ENCODE data around the gene ATOX1.
"Not testable (repeated sequence)": the region's sequence is repeated elsewhere in the genome, so short reads cannot be mapped to it uniquely, and the experiment has no call there.

ATOX1 gene, protein sequence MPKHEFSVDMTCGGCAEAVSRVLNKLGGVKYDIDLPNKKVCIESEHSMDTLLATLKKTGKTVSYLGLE

DNA sequence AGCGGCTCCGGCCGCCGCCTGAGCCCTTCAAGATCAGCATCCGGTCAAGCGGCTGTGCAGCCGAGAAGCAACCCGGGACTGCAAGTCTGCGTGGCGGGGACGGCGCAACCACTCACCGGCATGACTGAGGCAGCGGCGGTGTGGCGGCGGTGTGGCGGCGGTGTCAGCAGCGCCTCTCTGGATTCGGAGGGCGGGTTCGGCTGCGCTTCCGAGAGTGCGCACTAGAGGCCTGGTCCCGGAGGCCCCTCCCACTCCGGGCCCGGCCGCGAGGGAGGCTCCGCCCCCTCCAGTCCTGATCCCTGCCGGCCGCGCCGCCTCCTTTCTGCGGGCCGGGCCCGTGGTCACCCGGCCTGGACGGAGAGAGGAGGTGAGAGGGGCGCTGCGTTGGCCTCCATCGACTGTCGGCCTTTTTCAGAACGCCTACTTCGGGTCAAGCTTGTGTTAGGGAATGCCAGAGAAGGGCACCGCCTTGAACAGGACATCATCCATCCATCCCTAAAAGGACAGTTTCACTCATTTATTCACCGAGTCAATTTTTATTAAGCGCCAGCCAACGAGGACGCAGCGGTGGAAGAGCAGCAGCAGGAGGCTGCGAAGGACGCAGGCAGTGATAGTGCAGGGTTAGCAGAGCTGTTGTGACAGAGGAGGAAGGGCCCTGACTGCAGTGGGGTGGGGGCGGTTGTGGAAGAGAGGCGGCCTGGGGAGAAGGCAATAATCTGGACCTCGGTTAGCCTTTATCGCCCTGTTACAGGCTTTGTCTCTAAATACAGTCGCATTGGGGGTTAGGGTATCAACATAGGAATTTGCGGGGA, at the start of gene ATOX1:
ATOX1 (minus strand) TSS at position 202 of the 812 bp plus-strand sequence; CDS start at position 122, 80 bp downstream.
- peak; percentile 81 to 85 for DNase-seq (ENCODE audit: extremely low read depth in 1 of 2, low read depth in 1 of 2)

DNA sequence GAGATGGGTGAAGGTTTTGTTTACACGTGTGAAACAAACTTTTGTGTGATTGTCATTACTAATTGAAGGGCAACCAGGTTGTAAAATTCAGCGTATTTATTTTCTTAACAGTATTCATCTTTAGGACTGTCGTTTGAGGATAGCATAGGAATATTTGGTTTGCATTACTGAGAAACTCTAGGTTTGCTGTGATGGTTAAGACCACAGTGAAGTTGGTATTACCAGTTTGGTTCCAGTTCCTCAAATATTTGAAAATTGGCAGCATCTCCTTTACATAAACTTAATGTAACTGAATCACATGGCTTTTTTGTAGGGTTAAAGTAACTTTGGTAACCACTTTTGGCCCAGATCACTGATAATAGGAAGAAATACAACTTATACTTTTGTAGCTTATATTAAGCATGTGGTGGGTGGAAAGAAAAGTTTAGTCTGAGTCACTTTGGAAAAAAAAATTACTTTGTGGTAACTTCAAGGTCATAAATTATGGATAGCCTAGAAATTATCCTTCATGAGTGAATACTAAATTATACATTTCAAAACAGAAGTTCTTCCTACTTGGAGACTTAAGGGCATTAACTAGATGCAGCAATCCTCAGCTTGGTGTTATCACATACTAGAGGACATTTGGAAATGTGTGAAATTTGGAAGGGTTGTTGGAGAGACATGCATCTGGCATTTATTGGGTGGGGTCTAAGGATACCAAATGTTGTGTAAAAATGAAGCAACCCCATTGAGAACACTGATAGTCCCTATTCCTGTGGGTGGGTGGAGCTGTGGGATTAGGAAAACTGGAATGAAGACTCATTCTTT, 47.2 kb upstream of the ATOX1 start:
- no peak for DNase-seq (ENCODE audit: extremely low read depth in 1 of 2, low read depth in 1 of 2)

DNA sequence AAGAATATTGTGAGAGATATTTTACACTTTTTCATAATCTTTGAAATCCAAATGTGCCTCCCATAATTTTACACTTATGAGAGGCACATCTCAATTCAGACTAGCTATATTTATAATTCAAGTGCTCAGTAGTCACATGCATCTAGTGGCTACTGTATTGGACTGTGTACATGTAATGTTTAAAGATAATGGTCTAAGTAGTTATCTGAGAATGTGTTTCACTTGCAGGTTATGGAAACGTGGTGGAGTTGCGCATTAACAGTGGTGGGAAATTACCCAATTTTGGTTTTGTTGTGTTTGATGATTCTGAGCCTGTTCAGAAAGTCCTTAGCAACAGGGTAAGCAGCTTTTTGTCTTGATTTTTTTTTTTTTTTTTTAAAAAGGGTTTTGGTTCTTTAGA, 42.1 kb upstream of the ATOX1 start:
- DNase-seq (ENCODE audit: extremely low read depth in 1 of 2, low read depth in 1 of 2): no peak

DNA sequence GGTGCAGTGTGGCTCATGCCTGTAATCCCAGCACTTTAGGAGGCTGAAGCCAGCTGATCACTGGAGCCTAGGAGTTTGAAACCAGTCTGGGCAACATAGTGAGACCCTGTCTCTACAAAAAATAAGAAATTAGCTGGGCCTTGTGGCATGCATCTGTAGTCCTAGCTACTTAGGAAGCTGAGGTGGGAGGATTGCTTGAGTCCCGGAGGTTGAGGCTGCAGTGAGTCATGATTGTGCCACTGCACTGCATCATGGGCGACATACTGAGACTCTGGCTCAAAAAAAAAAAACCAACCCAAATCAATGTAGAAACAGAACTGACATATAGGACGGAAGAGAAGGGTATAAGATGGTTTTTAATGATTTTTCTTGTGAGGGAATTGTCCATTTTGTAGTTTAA, 41.0 kb upstream of the ATOX1 start:
- DNase-seq (ENCODE audit: extremely low read depth in 1 of 2, low read depth in 1 of 2): no peak

DNA sequence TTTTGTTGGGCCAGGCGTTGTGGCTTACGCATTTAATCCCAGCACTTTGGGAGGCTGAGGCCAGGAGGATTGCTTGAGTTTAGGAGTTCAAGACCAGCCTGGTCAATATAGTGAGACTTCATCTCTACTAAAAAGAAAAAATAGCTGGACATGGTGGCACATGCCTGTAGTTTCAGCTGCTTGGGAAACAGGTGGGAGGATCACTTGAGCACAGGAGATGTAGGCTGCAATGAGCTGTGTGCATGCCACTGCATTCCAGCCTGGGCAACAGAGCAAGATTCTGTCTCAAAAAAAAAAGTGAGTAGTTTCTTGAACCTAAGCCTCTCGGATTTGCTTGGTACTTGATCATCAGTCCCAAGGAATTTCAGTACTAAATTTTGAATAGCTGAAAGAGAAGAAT, 40.2 kb upstream of the ATOX1 start:
- DNase-seq (ENCODE audit: extremely low read depth in 1 of 2, low read depth in 1 of 2): no peak

DNA sequence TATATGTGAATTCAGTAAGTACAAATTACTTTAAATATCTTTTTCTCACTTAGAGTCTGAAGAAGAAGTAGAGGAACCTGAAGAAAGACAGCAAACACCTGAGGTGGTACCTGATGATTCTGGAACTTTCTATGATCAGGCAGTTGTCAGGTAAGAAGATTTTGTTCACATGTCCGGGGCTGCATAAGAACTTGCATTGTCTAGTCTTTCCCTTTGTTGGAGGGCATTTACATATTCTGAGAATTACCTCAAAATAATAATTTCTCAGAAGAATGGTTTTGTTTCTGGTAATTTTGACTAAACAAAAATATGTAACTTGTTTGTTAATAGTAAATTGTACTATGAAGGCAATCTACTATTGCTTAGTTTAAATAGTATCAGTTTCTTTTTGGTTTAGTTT, 37.0 kb upstream of the ATOX1 start:
- no peak for DNase-seq (ENCODE audit: extremely low read depth in 1 of 2, low read depth in 1 of 2)

DNA sequence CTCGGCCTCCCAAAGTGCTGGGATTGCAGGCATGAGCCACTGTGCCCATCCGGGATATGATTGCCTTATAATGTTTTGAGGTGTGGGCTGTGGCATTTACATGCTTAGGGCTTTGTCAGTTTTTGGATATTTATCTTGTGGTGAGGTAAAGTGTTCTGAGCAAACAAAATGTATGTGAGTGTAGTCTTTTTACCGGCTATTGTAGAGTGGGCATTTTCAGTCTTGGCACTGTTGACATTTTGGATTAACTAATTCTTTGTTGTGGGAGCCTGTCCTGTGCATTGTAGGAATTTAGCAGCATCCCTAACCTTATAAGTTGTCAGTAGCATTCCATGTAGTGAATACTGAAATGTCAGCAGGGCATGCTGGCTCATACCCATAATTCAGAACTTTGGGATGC, 34.9 kb upstream of the ATOX1 start:
- no peak for DNase-seq (ENCODE audit: extremely low read depth in 1 of 2, low read depth in 1 of 2)

DNA sequence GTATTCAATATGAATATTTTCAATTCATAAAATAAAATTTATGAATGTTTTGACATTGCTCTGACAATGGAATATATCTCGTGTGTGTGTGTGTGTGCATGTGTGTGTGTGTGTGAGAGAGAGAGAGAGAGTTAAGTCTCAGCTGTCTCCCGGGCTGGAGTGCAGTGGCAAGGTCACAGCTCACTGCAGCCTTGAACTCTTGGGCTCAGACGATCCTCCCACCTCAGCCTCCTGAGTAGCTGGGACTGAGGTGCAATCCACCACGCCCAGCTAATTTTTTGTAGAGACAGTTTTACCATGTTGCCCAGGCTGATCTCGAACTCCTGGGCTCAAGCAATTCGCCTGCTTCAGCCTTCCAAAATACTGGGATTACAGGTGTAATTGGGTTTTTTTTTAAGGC, 29.4 kb upstream of the ATOX1 start:
- no peak for DNase-seq (ENCODE audit: extremely low read depth in 1 of 2, low read depth in 1 of 2)

DNA sequence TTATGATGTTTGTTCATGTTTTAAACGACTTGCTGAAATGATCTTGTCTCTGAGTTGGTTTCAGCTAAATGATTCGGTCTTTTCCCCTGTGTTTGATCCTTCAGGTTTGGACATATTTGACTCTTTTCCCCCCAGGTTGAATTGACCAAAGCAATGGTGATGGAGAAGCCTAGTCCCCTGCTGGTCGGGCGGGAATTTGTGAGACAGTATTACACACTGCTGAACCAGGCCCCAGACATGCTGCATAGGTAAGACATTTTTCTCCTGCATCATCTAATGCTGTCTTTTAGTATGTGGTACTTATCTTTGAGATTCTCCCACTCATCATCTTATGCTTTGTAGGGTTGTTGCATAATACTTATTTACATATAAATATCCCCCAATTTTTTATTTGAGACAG, 28.0 kb upstream of the ATOX1 start:
- no peak for DNase-seq (ENCODE audit: extremely low read depth in 1 of 2, low read depth in 1 of 2)

DNA sequence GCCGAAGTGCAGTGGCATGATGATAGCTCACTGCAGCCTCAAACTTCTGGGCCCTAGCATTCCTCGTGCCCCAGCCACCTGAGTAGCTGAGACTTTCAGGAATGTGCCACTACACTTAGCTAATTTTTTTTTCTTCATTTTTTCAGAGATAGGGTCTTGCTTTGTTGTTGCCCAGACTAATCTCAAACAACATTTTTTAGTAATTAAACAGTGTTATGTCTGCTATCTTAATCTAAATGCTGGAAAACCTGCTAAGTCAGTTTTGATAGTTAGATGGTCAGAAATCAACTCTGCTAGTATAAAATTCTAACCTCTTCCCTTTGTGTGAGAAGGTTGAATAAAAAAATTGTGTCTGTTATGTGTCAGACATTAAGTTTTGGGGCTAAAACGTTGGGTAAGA, 25.7 kb upstream of the ATOX1 start:
- no peak for DNase-seq (ENCODE audit: extremely low read depth in 1 of 2, low read depth in 1 of 2)

DNA sequence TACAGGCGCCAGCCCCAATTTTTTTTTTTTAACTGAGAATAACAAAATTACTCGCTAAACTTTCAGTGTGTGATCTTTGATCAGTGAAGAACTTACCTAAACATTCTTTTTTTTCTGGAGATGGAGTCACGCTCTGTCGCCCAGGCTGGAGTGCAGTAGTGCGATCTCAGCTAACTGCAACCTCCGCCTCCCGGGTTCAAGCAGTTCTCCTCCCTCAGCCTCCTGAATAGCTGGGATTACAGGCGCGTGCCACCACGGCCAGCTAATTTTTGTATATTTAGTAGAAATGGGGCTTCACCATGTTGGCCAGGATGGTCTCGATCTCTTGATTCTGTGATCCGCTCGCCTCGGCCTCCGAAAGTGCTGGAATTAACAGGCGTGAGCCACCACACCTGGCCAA, 25.2 kb upstream of the ATOX1 start:
- DNase-seq (ENCODE audit: extremely low read depth in 1 of 2, low read depth in 1 of 2): not testable (repeated sequence)

DNA sequence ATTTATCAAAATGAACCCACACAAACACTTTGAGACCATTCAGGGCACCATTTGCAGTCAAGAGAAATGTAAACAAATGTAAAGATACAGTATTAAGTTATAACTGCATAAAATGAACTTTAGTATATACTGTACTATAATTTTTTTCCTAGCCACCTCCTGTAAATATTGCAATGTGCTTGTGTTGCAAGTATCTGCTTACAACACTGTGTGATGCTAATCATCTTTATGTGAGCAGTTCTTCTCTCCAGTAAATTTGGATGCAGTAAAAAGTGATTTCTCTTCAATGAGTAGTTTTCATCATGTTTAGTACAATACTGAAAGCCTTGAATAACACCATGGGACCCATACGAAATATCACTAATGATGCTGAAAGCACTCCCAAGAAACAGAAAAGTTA, 22.8 kb upstream of the ATOX1 start:
- no peak for DNase-seq (ENCODE audit: extremely low read depth in 1 of 2, low read depth in 1 of 2)

DNA sequence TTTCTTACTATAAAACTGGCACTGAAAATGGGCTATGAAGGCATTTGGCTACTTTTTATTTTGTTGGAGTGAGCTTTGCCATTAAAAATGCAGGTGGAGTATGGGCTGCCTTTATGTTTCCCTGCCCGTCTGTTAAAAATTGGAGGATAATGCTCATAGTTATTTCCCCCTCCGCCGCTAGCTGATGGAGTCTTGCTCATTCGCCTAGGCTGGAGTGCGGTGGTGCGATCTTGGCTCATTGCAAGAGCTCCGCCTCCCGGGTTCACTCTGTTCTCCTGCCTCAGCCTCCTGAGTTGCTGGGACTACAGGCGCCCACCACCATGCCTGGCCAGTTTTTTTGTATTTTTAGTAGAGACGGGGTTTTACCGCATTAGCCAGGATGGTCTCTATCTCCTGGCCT, 21.9 kb upstream of the ATOX1 start:
- no peak for DNase-seq (ENCODE audit: extremely low read depth in 1 of 2, low read depth in 1 of 2)

DNA sequence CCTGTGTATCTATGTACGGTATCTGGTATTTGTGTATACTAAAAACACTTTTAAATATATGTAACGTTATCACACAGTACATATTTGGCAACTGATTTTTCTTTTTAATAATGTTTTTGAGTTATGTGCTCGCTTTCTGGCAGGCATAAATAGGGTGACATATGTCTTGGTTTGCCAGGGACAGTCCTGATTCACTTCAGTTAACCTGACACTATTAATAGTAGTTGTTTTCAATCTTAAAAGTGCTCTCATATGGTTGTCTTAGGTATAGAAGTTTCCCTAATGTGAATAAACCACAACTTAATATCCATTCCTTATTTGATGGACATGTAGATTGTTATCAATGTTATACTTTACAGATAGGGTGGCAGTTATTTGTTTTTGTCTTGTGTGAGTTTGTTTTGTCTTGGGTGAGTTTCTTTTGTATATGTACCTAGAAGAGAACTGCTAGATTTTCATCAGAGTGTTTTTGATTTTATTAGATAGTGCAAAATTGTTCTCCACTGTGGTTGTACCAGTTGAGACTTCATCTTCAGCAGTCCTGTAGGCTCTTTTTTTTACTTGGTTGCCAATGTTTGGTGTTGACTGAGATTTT, 21.2 kb upstream of the ATOX1 start:
- DNase-seq (ENCODE audit: extremely low read depth in 1 of 2, low read depth in 1 of 2): no peak

DNA sequence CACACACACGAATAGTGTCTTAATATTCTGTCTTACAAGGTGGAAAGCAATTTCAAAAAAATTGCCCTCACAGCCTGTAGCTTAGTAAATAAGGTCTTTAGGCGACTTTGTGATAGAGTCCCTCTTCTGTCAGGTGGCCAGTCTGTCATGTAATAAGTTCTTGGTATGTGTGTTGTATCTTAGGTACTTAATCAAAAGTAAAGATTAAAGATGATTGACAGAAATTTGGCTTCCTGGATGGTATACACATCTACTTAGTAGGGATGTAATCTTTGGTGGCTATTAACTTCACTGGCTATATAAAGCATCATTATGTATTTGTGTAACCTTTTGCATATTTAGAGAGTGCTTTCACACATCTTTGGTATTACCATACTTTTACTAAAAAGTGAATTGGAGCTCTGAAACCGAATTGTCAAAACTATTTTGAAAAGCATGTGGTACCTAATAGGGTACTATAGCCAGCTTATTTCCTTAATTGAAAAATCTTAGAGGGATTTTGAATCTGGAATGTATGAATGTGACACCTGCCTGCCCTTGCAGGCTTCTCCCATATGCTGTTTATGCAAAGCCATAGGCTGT, 16.7 kb upstream of the ATOX1 start:
- no peak for DNase-seq (ENCODE audit: extremely low read depth in 1 of 2, low read depth in 1 of 2)

DNA sequence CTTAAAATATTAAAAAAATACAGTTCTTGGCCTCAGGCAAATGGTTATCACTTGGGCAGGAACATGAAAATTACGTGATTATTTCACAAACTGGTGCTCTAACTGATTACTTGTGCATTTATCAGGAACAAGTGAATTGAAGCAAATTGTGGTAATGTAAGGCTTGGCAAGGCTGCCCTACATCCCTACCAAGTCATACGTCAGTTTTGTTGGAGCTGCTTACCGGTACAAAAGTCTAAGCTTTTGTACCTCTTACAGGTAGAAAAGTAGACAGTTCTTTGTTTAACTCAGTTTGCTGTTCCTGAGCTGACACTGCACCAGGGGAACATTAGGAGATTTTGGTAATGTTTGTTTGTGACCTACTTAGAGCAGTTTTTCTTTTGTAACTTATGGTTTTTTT, 15.5 kb upstream of the ATOX1 start:
- no peak for DNase-seq (ENCODE audit: extremely low read depth in 1 of 2, low read depth in 1 of 2)

DNA sequence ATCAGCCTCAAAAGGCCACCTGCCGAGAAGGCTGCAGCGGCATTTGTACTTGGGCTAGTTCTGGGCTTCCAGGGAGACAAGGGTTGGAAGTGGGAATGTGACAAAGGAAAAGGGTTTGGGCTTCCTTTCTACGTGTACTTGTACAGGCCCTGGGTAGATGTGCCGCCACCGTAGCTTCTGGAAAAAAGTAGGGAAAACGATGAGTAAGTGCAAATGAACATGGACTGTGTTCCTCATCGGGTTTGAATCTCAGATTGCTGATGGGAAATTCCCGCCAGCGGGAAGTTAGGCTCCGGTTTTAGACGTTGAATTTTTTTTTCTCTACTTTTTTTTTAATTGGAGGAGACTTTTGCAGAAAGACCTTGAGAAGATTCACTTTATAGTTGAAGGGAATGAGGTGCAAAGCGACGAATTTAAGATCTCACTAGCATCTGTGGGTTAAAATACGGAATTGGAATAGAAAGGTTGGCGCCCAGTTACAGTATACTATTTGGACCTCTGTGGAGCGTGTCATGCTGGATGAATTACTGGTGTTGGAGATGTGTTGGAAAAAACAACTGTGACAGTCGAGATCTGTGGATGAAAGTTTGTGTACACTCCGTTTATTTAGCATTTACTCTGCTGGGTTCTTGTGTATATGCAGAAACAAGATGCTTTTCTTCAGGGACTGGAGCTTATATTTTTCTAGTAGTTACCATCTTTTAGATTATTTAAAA, 14.6 kb upstream of the ATOX1 start:
- no peak for DNase-seq (ENCODE audit: extremely low read depth in 1 of 2, low read depth in 1 of 2)

DNA sequence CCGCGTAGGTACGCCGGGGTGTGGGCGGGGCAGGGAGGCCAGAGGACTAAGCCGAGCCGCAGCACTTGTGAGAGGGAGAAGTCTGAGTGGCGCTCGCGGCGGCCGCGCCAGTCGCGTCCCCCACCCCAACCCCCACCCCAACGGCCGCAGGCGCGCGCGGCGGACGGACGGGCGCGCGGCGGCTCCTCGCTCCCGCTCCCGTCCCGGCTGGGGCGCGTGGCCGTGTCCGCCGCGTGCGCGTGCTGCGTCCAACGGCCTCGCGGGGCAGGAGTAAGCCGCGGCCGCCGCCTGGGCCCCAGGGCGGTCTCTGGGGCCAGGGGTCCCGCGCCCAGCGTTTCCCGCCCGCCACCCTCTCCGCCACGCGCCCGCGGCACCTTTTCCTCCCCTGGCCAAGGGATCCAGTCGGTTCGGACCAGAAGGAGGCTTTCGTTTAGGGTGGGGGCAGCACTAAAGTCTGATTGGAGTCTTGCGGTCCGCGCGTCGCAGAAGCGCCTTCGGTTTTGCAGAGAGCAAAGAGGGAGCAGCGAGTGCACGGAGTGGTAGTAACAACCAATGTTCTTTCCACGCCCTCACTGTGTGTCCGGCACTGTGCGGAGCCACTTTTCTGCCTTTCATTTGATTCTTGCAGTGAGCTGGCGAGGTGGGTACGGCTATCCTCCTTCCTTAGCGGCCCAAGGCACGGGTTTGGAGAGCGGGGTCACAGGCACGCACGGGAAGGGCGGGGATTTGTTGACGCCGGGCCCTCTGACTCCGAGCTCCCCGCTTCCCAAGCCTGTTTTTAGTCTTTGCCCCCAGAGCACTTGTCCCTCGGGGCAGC, 13.8 kb upstream of the ATOX1 start:
- no peak for DNase-seq (ENCODE audit: extremely low read depth in 1 of 2, low read depth in 1 of 2)

DNA sequence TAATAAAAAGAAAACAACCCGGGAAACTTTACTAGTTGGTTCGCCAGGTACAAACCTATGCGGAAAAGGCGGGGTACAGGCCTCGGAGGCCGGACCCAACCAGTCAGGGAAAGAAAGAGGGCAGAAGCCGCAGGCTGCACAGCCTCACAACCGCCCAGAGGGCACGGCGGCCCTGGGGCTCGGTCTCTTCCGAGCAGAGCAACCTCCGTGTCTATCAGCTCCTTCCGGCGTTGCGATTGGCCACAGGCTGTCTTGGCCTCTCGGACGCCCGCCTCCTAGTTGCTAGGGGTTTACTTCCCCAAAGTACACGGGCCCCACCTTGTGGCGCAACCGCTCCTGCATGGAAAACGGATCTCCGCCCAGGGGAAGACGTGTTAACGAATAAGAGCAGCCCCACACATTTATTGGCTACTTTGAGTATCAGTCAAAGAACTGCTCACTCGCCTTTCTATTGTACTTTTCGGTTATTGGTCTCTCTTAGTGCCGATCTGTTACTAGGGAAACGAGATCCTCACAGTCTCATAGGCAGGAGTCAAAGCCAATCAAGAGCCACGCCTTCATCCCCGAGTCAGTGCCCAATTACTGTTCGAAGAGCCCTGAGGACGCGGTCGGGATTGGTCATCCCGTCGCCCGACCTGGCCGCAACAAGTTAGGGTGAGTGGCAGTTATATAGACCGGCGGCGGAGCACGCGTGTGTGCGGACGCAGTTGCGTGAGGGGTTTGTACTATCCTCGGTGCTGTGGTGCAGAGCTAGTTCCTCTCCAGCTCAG, 13.0 kb upstream of the ATOX1 start, which contains the start of gene G3BP1:
G3BP1 (plus strand) TSS at position 696 of the 770 bp plus-strand sequence. CDS start 14,667 bp downstream, outside the sequence.
- DNase-seq (ENCODE audit: extremely low read depth in 1 of 2, low read depth in 1 of 2): peak; percentile 95 to 99

Measured in stimulated activated CD8-positive, alpha-beta memory T cell treated with anti-CD3 and anti-CD28 coated beads, Interleukin-7, amount 100 ng/mL, for 48 hours (primary cell).